Neural cell (in vitro differentiated cells): Measurements from ENCODE around the gene EHMT1. TPM values are rescaled to one million over a fixed set of nuclear protein-coding genes. Genes with fewer than 3 reads are reported as not detected.

Source experiments
- H2AFZ ChIP-seq: fragments of 200-600, 300-800 bp; sonication (generic), shearing (Covaris generic); 2 replicates; pipeline ENCODE4 v1.6.0; 2014; ENCODE audit warnings: low read depth, mild to moderate bottlenecking, antibody characterized with exemption, low read length, moderate library complexity
- H3F3A ChIP-seq: fragments of 200-600 bp; shearing (Covaris generic); 2 replicates; pipeline ENCODE4 v1.6.1; 2016; ENCODE audit warnings: mild to moderate bottlenecking, moderate library complexity, mixed read lengths, antibody characterized with exemption, low read length; ENCODE audit not compliant: insufficient read depth, poor library complexity, severe bottlenecking
- H3K27ac ChIP-seq: fragments of 200-600, 300-800 bp; sonication (generic), shearing (Covaris generic); 2 replicates; pipeline ENCODE4 v1.5.1; 2014; ENCODE audit warnings: mild to moderate bottlenecking, low read length, moderate library complexity
- H3K27me3 ChIP-seq: fragments of 300-800, 200-600 bp; sonication (generic), shearing (Covaris generic); 2 replicates; pipeline ENCODE4 v1.6.0; 2014; ENCODE audit warnings: mild to moderate bottlenecking, low read depth, low read length, moderate library complexity; ENCODE audit not compliant: insufficient read depth
- H3K36me3 ChIP-seq: fragments of 300-800, 200-600 bp; sonication (generic), shearing (Covaris generic); 2 replicates; pipeline ENCODE4 v1.5.1; 2014; ENCODE audit warnings: mild to moderate bottlenecking, antibody characterized with exemption, low read length, moderate library complexity; ENCODE audit not compliant: insufficient read depth
- H3K4me2 ChIP-seq: fragments of 300-800, 200-600 bp; sonication (generic), shearing (Covaris generic); 2 replicates; pipeline ENCODE4 v1.6.0; 2014; ENCODE audit warnings: mild to moderate bottlenecking, low read length
- H3K4me3 ChIP-seq: fragments of 300-800, 200-600 bp; sonication (generic), shearing (Covaris generic); 2 replicates; pipeline ENCODE4 v1.5.1; 2014; ENCODE audit warnings: mild to moderate bottlenecking, low read length, moderate library complexity
- H3K79me2 ChIP-seq: fragments of 200-600 bp; shearing (Covaris generic); replicated peaks from 2 replicates; pipeline ENCODE4 v1.6.0; 2014; ENCODE audit warnings: mild to moderate bottlenecking, low read length, moderate library complexity; ENCODE audit not compliant: insufficient read depth
- H3K9ac ChIP-seq: fragments of 300-800, 200-600 bp; sonication (generic), shearing (Covaris generic); 2 replicates; pipeline ENCODE4 v1.6.1; 2016; ENCODE audit warnings: mild to moderate bottlenecking, low read length, mixed read lengths
- H3K9me2 ChIP-seq: fragments of 200-600 bp; shearing (Covaris generic); 2 replicates; pipeline ENCODE4 v1.6.1; 2016; ENCODE audit warnings: mild to moderate bottlenecking, low read length, mixed read lengths; ENCODE audit not compliant: insufficient read depth
- H3K9me3 ChIP-seq: fragments of 200-600, 300-800 bp; sonication (generic), shearing (Covaris generic); 2 replicates; pipeline ENCODE4 v1.6.1; 2016; ENCODE audit warnings: mild to moderate bottlenecking, mixed run types, low read length, moderate library complexity, mixed read lengths
- H4K20me1 ChIP-seq: fragments of 200-600 bp; shearing (Covaris generic); 2 replicates; pipeline ENCODE4 v1.6.1; 2016; ENCODE audit warnings: mild to moderate bottlenecking, mixed run types; ENCODE audit not compliant: insufficient read depth
- CTCF ChIP-seq: fragments of 450-650 bp; IDR thresholded peaks from 2 replicates; pipeline ENCODE4 v1.5.1; 2014; ENCODE audit warnings: antibody characterized with exemption, mild to moderate bottlenecking, moderate library complexity; ENCODE audit not compliant: poor library complexity, severe bottlenecking
- EP300 ChIP-seq: fragments of 450-650 bp; conservative IDR thresholded peaks from 2 replicates; pipeline ENCODE4 v1.6.1; 2014; ENCODE audit warnings: antibody characterized with exemption, mild to moderate bottlenecking, moderate library complexity; ENCODE audit not compliant: poor library complexity, severe bottlenecking
- EZH2 ChIP-seq: fragments of 200-600, 300-800 bp; shearing (Covaris generic), sonication (generic); IDR thresholded peaks from 2 replicates; pipeline ENCODE4 v1.6.1; 2014; ENCODE audit warnings: antibody characterized with exemption, low read length, borderline replicate concordance, mild to moderate bottlenecking; ENCODE audit not compliant: insufficient read depth, poor library complexity, severe bottlenecking
- MXI1 ChIP-seq: fragments of 450-650 bp; conservative IDR thresholded peaks from 2 replicates; pipeline ENCODE4 v1.6.1; 2014; ENCODE audit warnings: antibody characterized with exemption, mild to moderate bottlenecking; ENCODE audit not compliant: poor library complexity, severe bottlenecking
- POLR2AphosphoS5 ChIP-seq: IDR thresholded peaks from 2 replicates; pipeline ENCODE4 v1.6.1; 2012
- RAD21 ChIP-seq: fragments of 450-650 bp; conservative IDR thresholded peaks from 2 replicates; pipeline ENCODE4 v1.6.1; 2014; ENCODE audit warnings: antibody characterized with exemption, mild to moderate bottlenecking, moderate library complexity
- SMC3 ChIP-seq: fragments of 450-650 bp; conservative IDR thresholded peaks from 2 replicates; pipeline ENCODE4 v1.6.1; 2014; ENCODE audit warnings: antibody characterized with exemption, mild to moderate bottlenecking, moderate library complexity; ENCODE audit not compliant: poor library complexity
- TAF1 ChIP-seq: IDR thresholded peaks from 2 replicates; pipeline ENCODE4 v1.6.1; 2012; ENCODE audit warnings: low read depth
- polyA plus RNA-seq: library from polyadenylated mRNA; depleted of rRNA; stranded (reverse); fragments of >200 nt; gene quantifications from 2 replicates; pipeline ENCODE4 v1.2.3, GENCODE V29; 2014
- TF ChIP-seq, protein P1 (sequence below): IDR thresholded peaks from 2 replicates; pipeline ENCODE4 v1.6.1; 2012; ENCODE audit warnings: borderline replicate concordance

Gene EHMT1
- polyA plus RNA-seq, 1 donor from 2014 or later: 53.0 TPM

- Histone ChIP-seq H3K36me3 (no peaks in the 10 kb centered on the region), H2AFZ (no peak overlapping the region), H4K20me1 (no peaks in the 10 kb centered on the region), H3K4me2 (no peak overlapping the region), H3K79me2 (no peaks in the 10 kb centered on the region), H3K9me2 (no peaks in the 10 kb centered on the region), H3K27ac (no peak overlapping the region), H3K27me3 (no peaks in the 10 kb centered on the region), H3F3A (no peaks in the 10 kb centered on the region), H3K4me3 (no peak overlapping the region), H3K9me3 (no peaks in the 10 kb centered on the region), H3K9ac (no peak overlapping the region)
- TF ChIP-seq EZH2 (no peak), EP300 (no peak), SMC3 (no peak), RAD21 (no peak), CTCF (no peak), MXI1 (no peak), TAF1 (no peak), POLR2AphosphoS5 (no peak)
- TF ChIP-seq, protein P1, sequence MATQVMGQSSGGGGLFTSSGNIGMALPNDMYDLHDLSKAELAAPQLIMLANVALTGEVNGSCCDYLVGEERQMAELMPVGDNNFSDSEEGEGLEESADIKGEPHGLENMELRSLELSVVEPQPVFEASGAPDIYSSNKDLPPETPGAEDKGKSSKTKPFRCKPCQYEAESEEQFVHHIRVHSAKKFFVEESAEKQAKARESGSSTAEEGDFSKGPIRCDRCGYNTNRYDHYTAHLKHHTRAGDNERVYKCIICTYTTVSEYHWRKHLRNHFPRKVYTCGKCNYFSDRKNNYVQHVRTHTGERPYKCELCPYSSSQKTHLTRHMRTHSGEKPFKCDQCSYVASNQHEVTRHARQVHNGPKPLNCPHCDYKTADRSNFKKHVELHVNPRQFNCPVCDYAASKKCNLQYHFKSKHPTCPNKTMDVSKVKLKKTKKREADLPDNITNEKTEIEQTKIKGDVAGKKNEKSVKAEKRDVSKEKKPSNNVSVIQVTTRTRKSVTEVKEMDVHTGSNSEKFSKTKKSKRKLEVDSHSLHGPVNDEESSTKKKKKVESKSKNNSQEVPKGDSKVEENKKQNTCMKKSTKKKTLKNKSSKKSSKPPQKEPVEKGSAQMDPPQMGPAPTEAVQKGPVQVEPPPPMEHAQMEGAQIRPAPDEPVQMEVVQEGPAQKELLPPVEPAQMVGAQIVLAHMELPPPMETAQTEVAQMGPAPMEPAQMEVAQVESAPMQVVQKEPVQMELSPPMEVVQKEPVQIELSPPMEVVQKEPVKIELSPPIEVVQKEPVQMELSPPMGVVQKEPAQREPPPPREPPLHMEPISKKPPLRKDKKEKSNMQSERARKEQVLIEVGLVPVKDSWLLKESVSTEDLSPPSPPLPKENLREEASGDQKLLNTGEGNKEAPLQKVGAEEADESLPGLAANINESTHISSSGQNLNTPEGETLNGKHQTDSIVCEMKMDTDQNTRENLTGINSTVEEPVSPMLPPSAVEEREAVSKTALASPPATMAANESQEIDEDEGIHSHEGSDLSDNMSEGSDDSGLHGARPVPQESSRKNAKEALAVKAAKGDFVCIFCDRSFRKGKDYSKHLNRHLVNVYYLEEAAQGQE: no peak
Observed at GRCh38 chr9:137781906-137782585, 163.2 kb downstream of the EHMT1 start.

GRCh38 chr9:137783521-137783920 lies 164.7 kb downstream of the EHMT1 start:
- TF ChIP-seq TAF1 (no peak), EP300 (no peak), RAD21 (no peak), MXI1 (no peak), CTCF (no peak), EZH2 (no peak), SMC3 (no peak), POLR2AphosphoS5 (no peak)
- TF ChIP-seq, protein P1: no peak
- no peaks in the 10 kb centered on the region for H4K20me1 ChIP-seq

More at GRCh38 chr9:137783521-137783920, 164.7 kb downstream of the EHMT1 start:
- Histone ChIP-seq H3K27me3 (no peaks in the 10 kb centered on the region), H2AFZ (no peak overlapping the region), H3K4me3 (no peak overlapping the region), H3K36me3 (no peaks in the 10 kb centered on the region), H3K9ac (no peak overlapping the region), H3K79me2 (no peaks in the 10 kb centered on the region), H3K9me3 (no peaks in the 10 kb centered on the region), H3K4me2 (no peak overlapping the region), H3K27ac (no peak overlapping the region), H3F3A (no peaks in the 10 kb centered on the region), H3K9me2 (no peaks in the 10 kb centered on the region)
